Neutrophil (primary cell): ENCODE results near the gene PTPRO.

Experiments used
- H3K27ac ChIP-seq: fragments of 200-600 bp; sonication (generic); 2 replicates; pipeline ENCODE4 v1.5.1; 2016; ENCODE audit warnings: mild to moderate bottlenecking, moderate library complexity
- H3K27me3 ChIP-seq: fragments of 200-600 bp; sonication (generic); 2 replicates; pipeline ENCODE4 v1.6.0; 2016; ENCODE audit warnings: mild to moderate bottlenecking
- H3K36me3 ChIP-seq: fragments of 200-600 bp; sonication (generic); 2 replicates; pipeline ENCODE4 v1.5.1; 2017
- H3K4me1 ChIP-seq, 2 experiments: fragments of 200-600 bp in 1 of 2; sonication (generic) in 1 of 2; 1 replicate in 1 of 2; 2 replicates in 1 of 2; pipeline versions ENCODE4 v1.5.1 to v1.6.1; 2013 to 2016; ENCODE audit warnings: low read depth in 1 of 2, low read length in 1 of 2, mild to moderate bottlenecking in 1 of 2, moderate library complexity in 1 of 2; ENCODE audit not compliant: control insufficient read depth in 1 of 2, insufficient read depth in 1 of 2
- H3K4me3 ChIP-seq, 2 experiments: fragments of 200-600 bp in 1 of 2; sonication (generic) in 1 of 2; 1 replicate in 1 of 2; 2 replicates in 1 of 2; pipeline ENCODE4 v1.5.1; 2013 to 2016; ENCODE audit warnings: low read depth in 1 of 2, low read length in 1 of 2, mild to moderate bottlenecking in 1 of 2, moderate library complexity in 1 of 2
- H3K9me3 ChIP-seq: fragments of 200-600 bp; sonication (generic); 2 replicates; pipeline ENCODE4 v1.5.1; 2016
- TF ChIP-seq, protein P1 (sequence below): fragments of 200-600 bp; sonication (generic); IDR thresholded peaks from 2 replicates; pipeline ENCODE4 v1.5.1; 2016; ENCODE audit warnings: antibody characterized with exemption

Gene PTPRO

GRCh38 chr12:15627995-15628945 lies 306.0 kb downstream of the PTPRO start:
- TF ChIP-seq, protein P1, sequence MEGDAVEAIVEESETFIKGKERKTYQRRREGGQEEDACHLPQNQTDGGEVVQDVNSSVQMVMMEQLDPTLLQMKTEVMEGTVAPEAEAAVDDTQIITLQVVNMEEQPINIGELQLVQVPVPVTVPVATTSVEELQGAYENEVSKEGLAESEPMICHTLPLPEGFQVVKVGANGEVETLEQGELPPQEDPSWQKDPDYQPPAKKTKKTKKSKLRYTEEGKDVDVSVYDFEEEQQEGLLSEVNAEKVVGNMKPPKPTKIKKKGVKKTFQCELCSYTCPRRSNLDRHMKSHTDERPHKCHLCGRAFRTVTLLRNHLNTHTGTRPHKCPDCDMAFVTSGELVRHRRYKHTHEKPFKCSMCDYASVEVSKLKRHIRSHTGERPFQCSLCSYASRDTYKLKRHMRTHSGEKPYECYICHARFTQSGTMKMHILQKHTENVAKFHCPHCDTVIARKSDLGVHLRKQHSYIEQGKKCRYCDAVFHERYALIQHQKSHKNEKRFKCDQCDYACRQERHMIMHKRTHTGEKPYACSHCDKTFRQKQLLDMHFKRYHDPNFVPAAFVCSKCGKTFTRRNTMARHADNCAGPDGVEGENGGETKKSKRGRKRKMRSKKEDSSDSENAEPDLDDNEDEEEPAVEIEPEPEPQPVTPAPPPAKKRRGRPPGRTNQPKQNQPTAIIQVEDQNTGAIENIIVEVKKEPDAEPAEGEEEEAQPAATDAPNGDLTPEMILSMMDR: no peak
- no peaks in the 10 kb centered on the region for H3K36me3 ChIP-seq
- no peaks in the 10 kb centered on the region for H3K9me3 ChIP-seq
- no peak overlapping the region for H3K27ac ChIP-seq
- H3K4me3 ChIP-seq: no peak overlapping the region
- no peaks in the 10 kb centered on the region for H3K27me3 ChIP-seq
- no peaks in the 10 kb centered on the region for H3K4me1 ChIP-seq

DNA sequence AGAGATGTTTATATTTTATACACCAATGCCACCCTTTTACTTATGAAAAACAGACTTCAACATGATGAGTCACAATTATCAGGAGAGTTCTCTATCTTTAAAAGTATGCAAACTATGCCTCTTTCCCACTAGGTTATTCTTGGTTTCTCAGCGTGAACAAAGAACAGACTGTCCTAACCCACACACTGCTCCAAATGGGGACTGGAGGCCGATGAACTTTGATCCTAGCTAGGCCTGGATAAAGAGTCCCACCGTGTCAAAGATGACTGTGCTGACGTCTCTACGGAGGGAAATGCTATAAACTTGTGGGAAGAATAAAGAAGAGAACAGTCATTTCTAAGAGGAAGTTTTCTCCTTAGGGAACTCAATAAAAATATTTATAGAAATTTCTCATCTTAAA lies 306.8 kb downstream of the PTPRO start:
- Histone ChIP-seq H3K4me3 (no peak overlapping the region), H3K9me3 (no peaks in the 10 kb centered on the region), H3K36me3 (no peaks in the 10 kb centered on the region), H3K27ac (no peak overlapping the region), H3K27me3 (no peaks in the 10 kb centered on the region), H3K4me1 (no peaks in the 10 kb centered on the region)
- TF ChIP-seq, protein P1: no peak

GRCh38 chr12:15629761-15630160 lies 307.5 kb downstream of the PTPRO start:
- no peaks in the 10 kb centered on the region for H3K9me3 ChIP-seq
- no peak overlapping the region for H3K4me3 ChIP-seq
- no peak overlapping the region for H3K27ac ChIP-seq
- TF ChIP-seq, protein P1: no peak
- no peaks in the 10 kb centered on the region for H3K36me3 ChIP-seq
- H3K4me1 ChIP-seq: no peaks in the 10 kb centered on the region
- no peaks in the 10 kb centered on the region for H3K27me3 ChIP-seq

GRCh38 chr12:15631007-15631715 lies 308.9 kb downstream of the PTPRO start:
- Histone ChIP-seq H3K27ac (no peak overlapping the region), H3K4me3 (no peak overlapping the region), H3K9me3 (no peaks in the 10 kb centered on the region), H3K4me1 (no peaks in the 10 kb centered on the region), H3K27me3 (no peaks in the 10 kb centered on the region), H3K36me3 (no peaks in the 10 kb centered on the region)
- TF ChIP-seq, protein P1: no peak

DNA sequence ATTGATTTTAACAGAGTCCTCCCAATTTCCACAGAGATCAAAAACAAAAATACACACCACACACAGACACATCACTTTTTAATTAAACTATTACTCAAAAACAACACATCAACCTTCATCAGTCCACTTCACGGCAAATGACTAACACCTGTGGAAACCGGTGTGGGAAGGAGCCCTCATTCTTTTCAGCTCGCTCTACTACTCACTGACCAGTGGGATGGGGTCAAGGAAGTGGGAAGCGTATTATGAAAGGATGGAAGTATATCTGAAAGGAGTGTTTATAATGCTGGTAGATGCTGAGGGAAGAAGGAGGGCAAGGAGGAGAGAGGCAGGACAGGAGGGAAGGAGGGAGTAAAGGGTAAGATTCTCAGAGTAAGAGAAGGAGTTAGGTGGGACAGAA lies 310.4 kb downstream of the PTPRO start:
- TF ChIP-seq, protein P1: no peak
- no peaks in the 10 kb centered on the region for H3K9me3 ChIP-seq
- no peak overlapping the region for H3K27ac ChIP-seq
- no peaks in the 10 kb centered on the region for H3K36me3 ChIP-seq
- no peaks in the 10 kb centered on the region for H3K4me1 ChIP-seq
- H3K27me3 ChIP-seq: no peaks in the 10 kb centered on the region
- no peak overlapping the region for H3K4me3 ChIP-seq
